ENCODE measurements around the gene ASTN1. TPM values are rescaled to one million over a fixed set of nuclear protein-coding genes. Genes with fewer than 3 reads are reported as not detected.
"Not testable (repeated sequence)": the region's sequence is repeated elsewhere in the genome, so short reads cannot be mapped to it uniquely, and the experiment has no call there.

Gene ASTN1
- total RNA-seq, 2 donors from 2014 or later, result not detected

- no peak overlapping the region for H3K27ac Mint-ChIP-seq
- DNase-seq (ENCODE audit: low spot score in 2 of 2) (no peak), ATAC-seq (no peak)
- H3K36me3 Mint-ChIP-seq, result no peaks in the 10 kb centered on the region
- H3K9me3 Mint-ChIP-seq, result peaks cover 8 to 18% of the 10 kb centered on the region in 2 donors
Measured at GRCh38 chr1:177080564-177080963, 83.9 kb downstream of the ASTN1 start.

GRCh38 chr1:177077734-177078499, 86.6 kb downstream of the ASTN1 start:
- H3K27ac Mint-ChIP-seq, result no peak overlapping the region
- peaks cover 8 to 13% of the 10 kb centered on the region in 2 donors for H3K9me3 Mint-ChIP-seq
- DNase-seq (ENCODE audit: low spot score in 2 of 2) (no peak), ATAC-seq (no peak)
- H3K36me3 Mint-ChIP-seq, result no peaks in the 10 kb centered on the region

GRCh38 chr1:177077006-177077405, 87.5 kb downstream of the ASTN1 start:
- no peak for ATAC-seq
- H3K9me3 Mint-ChIP-seq, result peaks cover 8 to 10% of the 10 kb centered on the region in 2 donors
- DNase-seq (ENCODE audit: low spot score in 2 of 2), result no peak
- no peaks in the 10 kb centered on the region for H3K36me3 Mint-ChIP-seq
- no peak overlapping the region for H3K27ac Mint-ChIP-seq

- H3K27ac Mint-ChIP-seq; DNase-seq (ENCODE audit: low spot score in 2 of 2); H3K36me3 Mint-ChIP-seq; ATAC-seq; H3K9me3 Mint-ChIP-seq: not testable (repeated sequence)
Measured at GRCh38 chr1:177074811-177075210, 89.7 kb downstream of the ASTN1 start.

- H3K27ac Mint-ChIP-seq, result no peak overlapping the region
- H3K36me3 Mint-ChIP-seq, result no peaks in the 10 kb centered on the region
- peaks cover 5 to 9% of the 10 kb centered on the region in 2 donors for H3K9me3 Mint-ChIP-seq
- no peak for DNase-seq (ENCODE audit: low spot score in 2 of 2)
- ATAC-seq, result no peak
Measured at GRCh38 chr1:177069490-177069889, 95.0 kb downstream of the ASTN1 start.

GRCh38 chr1:177067752-177068410, 96.6 kb downstream of the ASTN1 start:
- ATAC-seq, result no peak
- DNase-seq (ENCODE audit: low spot score in 2 of 2), result no peak
- peaks cover 6 to 9% of the 10 kb centered on the region in 2 donors for H3K9me3 Mint-ChIP-seq
- no peaks in the 10 kb centered on the region for H3K36me3 Mint-ChIP-seq
- H3K27ac Mint-ChIP-seq, result no peak overlapping the region

- ATAC-seq (no peak), DNase-seq (ENCODE audit: low spot score in 2 of 2) (no peak)
- H3K9me3 Mint-ChIP-seq, result peaks cover 9% of the 10 kb centered on the region in 2 donors
- no peaks in the 10 kb centered on the region for H3K36me3 Mint-ChIP-seq
- no peak overlapping the region for H3K27ac Mint-ChIP-seq
Measured at GRCh38 chr1:177065430-177065829, 99.1 kb downstream of the ASTN1 start.

GRCh38 chr1:177063648-177064047, 100.9 kb downstream of the ASTN1 start:
- DNase-seq (ENCODE audit: low spot score in 2 of 2) (no peak), ATAC-seq (no peak)
- Mint-ChIP-seq H3K27ac (no peak overlapping the region), H3K36me3 (no peaks in the 10 kb centered on the region), H3K9me3 (peaks cover 9 to 18% of the 10 kb centered on the region in 2 donors)

GRCh38 chr1:177054542-177054941, 110.0 kb downstream of the ASTN1 start:
- no peak overlapping the region for H3K27ac Mint-ChIP-seq
- DNase-seq (ENCODE audit: low spot score in 2 of 2) (no peak), ATAC-seq (no peak)
- H3K36me3 Mint-ChIP-seq, result no peaks in the 10 kb centered on the region
- peaks cover 4 to 6% of the 10 kb centered on the region in 2 donors for H3K9me3 Mint-ChIP-seq

- Mint-ChIP-seq H3K9me3 (peaks cover 4% of the 10 kb centered on the region in 2 donors), H3K27ac (no peak overlapping the region), H3K36me3 (no peaks in the 10 kb centered on the region)
- DNase-seq (ENCODE audit: low spot score in 2 of 2) (no peak), ATAC-seq (no peak)
Measured at GRCh38 chr1:177053648-177054047, 110.9 kb downstream of the ASTN1 start.

- Mint-ChIP-seq H3K36me3 (no peaks in the 10 kb centered on the region), H3K27ac (no peak overlapping the region)
- ATAC-seq, result no peak
Measured at GRCh38 chr1:177048314-177049069, 116.0 kb downstream of the ASTN1 start.

GRCh38 chr1:177045151-177045550, 119.4 kb downstream of the ASTN1 start:
- Mint-ChIP-seq H3K36me3 (no peaks in the 10 kb centered on the region), H3K27ac (no peak overlapping the region), H3K9me3 (peaks cover 4 to 9% of the 10 kb centered on the region in 2 donors)
- DNase-seq (ENCODE audit: low spot score in 2 of 2), result no peak
- no peak for ATAC-seq

More at GRCh38 chr1:177048314-177049069, 116.0 kb downstream of the ASTN1 start:
- DNase-seq (ENCODE audit: low spot score in 2 of 2), result no peak
- H3K9me3 Mint-ChIP-seq, result peaks cover 4 to 9% of the 10 kb centered on the region in 2 donors

GRCh38 chr1:177044390-177044789, 120.1 kb downstream of the ASTN1 start:
- ATAC-seq (no peak), DNase-seq (ENCODE audit: low spot score in 2 of 2) (no peak)
- H3K27ac Mint-ChIP-seq, result no peak overlapping the region
- H3K36me3 Mint-ChIP-seq, result no peaks in the 10 kb centered on the region
- H3K9me3 Mint-ChIP-seq, result peaks cover 2 to 12% of the 10 kb centered on the region in 2 donors

GRCh38 chr1:177043597-177043996, 120.9 kb downstream of the ASTN1 start:
- H3K36me3 Mint-ChIP-seq, result no peaks in the 10 kb centered on the region
- no peak overlapping the region for H3K27ac Mint-ChIP-seq
- ATAC-seq (no peak), DNase-seq (ENCODE audit: low spot score in 2 of 2) (no peak)
- H3K9me3 Mint-ChIP-seq, result peaks cover 0 to 12% of the 10 kb centered on the region in 2 donors

GRCh38 chr1:177035586-177035985, 128.9 kb downstream of the ASTN1 start:
- ATAC-seq (no peak), DNase-seq (ENCODE audit: low spot score in 2 of 2) (no peak)
- Mint-ChIP-seq H3K9me3 (peaks cover 0 to 9% of the 10 kb centered on the region in 2 donors), H3K27ac (no peak overlapping the region), H3K36me3 (no peaks in the 10 kb centered on the region)

GRCh38 chr1:177033628-177034027, 130.9 kb downstream of the ASTN1 start:
- no peak for DNase-seq (ENCODE audit: low spot score in 2 of 2)
- Mint-ChIP-seq H3K27ac (no peak overlapping the region), H3K36me3 (no peaks in the 10 kb centered on the region), H3K9me3 (peaks cover 3 to 5% of the 10 kb centered on the region in 2 donors)
- ATAC-seq, result no peak

- DNase-seq (ENCODE audit: low spot score in 2 of 2), result no peak
- no peak overlapping the region for H3K27ac Mint-ChIP-seq
- no peak for ATAC-seq
- no peaks in the 10 kb centered on the region for H3K36me3 Mint-ChIP-seq
- H3K9me3 Mint-ChIP-seq, result peaks cover 3 to 5% of the 10 kb centered on the region in 2 donors
Measured at GRCh38 chr1:177032434-177032833, 132.1 kb downstream of the ASTN1 start.

Measured in activated naive CD4-positive, alpha-beta T cell treated with anti-CD3 and anti-CD28 coated beads, Interleukin-2, amount 50 U/mL, for 72 hours (primary cell).